Astrocyte of the spinal cord (primary cell): ENCODE measurements around the gene COA3.

Source experiments
- DNase-seq: peaks from one replicate; pipeline ENCODE4 v3.0.0; 2011; ENCODE audit warnings: low read depth, low spot score
- H3K4me3 ChIP-seq: 2 replicates; pipeline ENCODE4 v1.5.1; 2011; ENCODE audit warnings: low read depth, mild to moderate bottlenecking, low read length, moderate library complexity
- CTCF ChIP-seq: IDR thresholded peaks from 2 replicates; pipeline ENCODE4 v1.5.1; 2012; ENCODE audit warnings: low read depth, mild to moderate bottlenecking, low read length, inconsistent platforms
- in situ Hi-C: cut with HindIII; loops from 2 replicates; pipeline ENCODE4 v1.10.0; 2017; ENCODE audit warnings: low sequenced_read_pairs

COA3 gene

GRCh38 chr17:42783791-42784138 is 14.7 kb downstream of the COA3 start:
- DNase-seq: no peak
- in situ Hi-C loops: no loop called here
- H3K4me3 ChIP-seq: no peak overlapping the region
- no peak for TF ChIP-seq CTCF

- peak; percentile 62 for DNase-seq
- H3K4me3 ChIP-seq: peak overlapping the region; percentile 70
- TF ChIP-seq CTCF: no peak
- in situ Hi-C loops: no loop called here
Observed at GRCh38 chr17:42783062-42783790, 15.3 kb downstream of the COA3 start.

- DNase-seq: no peak
- peak overlapping the region; percentile 70 for H3K4me3 ChIP-seq
- in situ Hi-C loops: no loop called here
Observed at GRCh38 chr17:42782166-42783061, 16.1 kb downstream of the COA3 start.

GRCh38 chr17:42781639-42782165 is 16.8 kb downstream of the COA3 start:
- no peak for TF ChIP-seq CTCF
- in situ Hi-C loops: no loop called here
- H3K4me3 ChIP-seq: peak overlapping the region; percentile 70

More at GRCh38 chr17:42782166-42783061, 16.1 kb downstream of the COA3 start:
- no peak for TF ChIP-seq CTCF

GRCh38 chr17:42780851-42781638 is 17.5 kb downstream of the COA3 start:
- H3K4me3 ChIP-seq: peak overlapping the region; percentile 70
- in situ Hi-C loops: no loop called here
- DNase-seq: no peak
- no peak for TF ChIP-seq CTCF

More at GRCh38 chr17:42781639-42782165, 16.8 kb downstream of the COA3 start:
- DNase-seq: no peak
